Measurements from ENCODE around the gene SNX19.

SNX19 gene

DNA sequence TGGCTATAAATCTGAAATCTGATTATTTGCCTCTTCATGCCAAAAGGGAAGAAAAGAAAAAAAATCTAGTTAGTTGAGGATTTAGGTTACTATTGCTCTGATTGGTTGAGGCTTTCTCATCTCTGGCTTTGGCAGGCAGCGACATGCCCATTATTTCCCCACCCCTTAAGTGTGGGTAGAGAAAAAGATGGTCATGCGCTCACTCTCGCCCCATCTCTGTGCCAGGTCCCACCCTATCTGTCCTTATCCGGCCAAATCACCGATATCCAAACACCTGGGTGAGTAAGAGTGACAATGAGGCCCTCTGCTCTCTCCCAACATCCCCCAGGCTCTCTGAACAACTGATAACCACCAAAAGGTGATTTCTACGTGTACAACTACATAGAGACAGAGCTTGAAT lies 31.2 kb upstream of the SNX19 start:
- no peak overlapping the region for H3K4me2 ChIP-seq (ENCODE audit: low read length)
- H3K9ac ChIP-seq (ENCODE audit: low read length), result no peak overlapping the region
- no peaks in the 10 kb centered on the region for H3K9me3 ChIP-seq (ENCODE audit: low read length)
- H3K36me3 ChIP-seq (ENCODE audit: insufficient read depth, low read length), result no peaks in the 10 kb centered on the region
- H3K4me3 ChIP-seq (ENCODE audit: low read depth, low read length, poor library complexity, severe bottlenecking), result no peak overlapping the region
- no peak overlapping the region for H3K27ac ChIP-seq (ENCODE audit: low read depth, low read length, poor library complexity, severe bottlenecking)
- no peaks in the 10 kb centered on the region for H3K9me2 ChIP-seq (ENCODE audit: low read depth, low read length)
- no peak for TF ChIP-seq EZH2 (IDR thresholded peaks at IDR 0.05; ENCODE audit: borderline replicate concordance, low read length)
- no peak for TF ChIP-seq CTCF (IDR thresholded peaks at IDR 0.05; ENCODE audit: low read length)
- no peaks in the 10 kb centered on the region for H4K20me1 ChIP-seq (ENCODE audit: insufficient read depth, low read length)
- no peaks in the 10 kb centered on the region for H3F3A ChIP-seq (ENCODE audit: insufficient read depth, low read length)
- H3K4me1 ChIP-seq (ENCODE audit: insufficient read depth, low read length, severe bottlenecking), result no peaks in the 10 kb centered on the region
- H2AFZ ChIP-seq (ENCODE audit: low read length), result no peak overlapping the region
- H3K27me3 ChIP-seq (ENCODE audit: insufficient read depth, low read length), result no peaks in the 10 kb centered on the region
- H3K79me2 ChIP-seq (ENCODE audit: insufficient read depth, low read length), result no peaks in the 10 kb centered on the region

GRCh38 chr11:130947058-130947457 lies 30.8 kb upstream of the SNX19 start:
- H3K9me2 ChIP-seq (ENCODE audit: low read depth, low read length), result no peaks in the 10 kb centered on the region
- H3K4me3 ChIP-seq (ENCODE audit: low read depth, low read length, poor library complexity, severe bottlenecking), result no peak overlapping the region
- no peak overlapping the region for H3K4me2 ChIP-seq (ENCODE audit: low read length)
- no peak overlapping the region for H2AFZ ChIP-seq (ENCODE audit: low read length)
- H4K20me1 ChIP-seq (ENCODE audit: insufficient read depth, low read length), result no peaks in the 10 kb centered on the region
- no peak overlapping the region for H3K9ac ChIP-seq (ENCODE audit: low read length)
- no peaks in the 10 kb centered on the region for H3K9me3 ChIP-seq (ENCODE audit: low read length)
- H3K36me3 ChIP-seq (ENCODE audit: insufficient read depth, low read length), result no peaks in the 10 kb centered on the region
- no peaks in the 10 kb centered on the region for H3K27me3 ChIP-seq (ENCODE audit: insufficient read depth, low read length)
- no peaks in the 10 kb centered on the region for H3F3A ChIP-seq (ENCODE audit: insufficient read depth, low read length)
- no peak for TF ChIP-seq CTCF (IDR thresholded peaks at IDR 0.05; ENCODE audit: low read length)
- no peak for TF ChIP-seq EZH2 (IDR thresholded peaks at IDR 0.05; ENCODE audit: borderline replicate concordance, low read length)
- no peaks in the 10 kb centered on the region for H3K4me1 ChIP-seq (ENCODE audit: insufficient read depth, low read length, severe bottlenecking)
- no peak overlapping the region for H3K27ac ChIP-seq (ENCODE audit: low read depth, low read length, poor library complexity, severe bottlenecking)
- no peaks in the 10 kb centered on the region for H3K79me2 ChIP-seq (ENCODE audit: insufficient read depth, low read length)

DNA sequence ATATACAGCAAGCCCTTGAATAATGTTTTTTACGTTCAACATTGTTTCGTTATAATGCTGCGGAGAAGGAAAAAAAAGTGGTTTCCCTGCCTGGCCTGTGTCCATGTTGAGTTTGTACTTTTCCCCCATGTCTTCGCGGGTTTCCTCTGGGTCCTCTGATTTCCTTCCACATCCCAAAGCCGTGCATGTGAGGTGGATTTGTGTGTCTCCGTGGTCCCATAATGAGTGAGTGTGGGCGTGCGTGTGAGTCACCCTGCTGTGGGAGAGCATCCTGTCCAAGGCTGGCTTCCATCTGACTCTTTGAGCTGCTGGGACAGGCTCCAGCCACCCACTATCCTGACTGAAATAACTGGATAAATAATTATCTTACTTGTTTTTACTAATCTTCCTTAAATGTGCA lies 29.6 kb upstream of the SNX19 start:
- Histone ChIP-seq H3K9me3 (ENCODE audit: low read length) (no peaks in the 10 kb centered on the region), H3K4me1 (ENCODE audit: insufficient read depth, low read length, severe bottlenecking) (no peaks in the 10 kb centered on the region), H3K4me2 (ENCODE audit: low read length) (no peak overlapping the region), H3K9ac (ENCODE audit: low read length) (no peak overlapping the region), H4K20me1 (ENCODE audit: insufficient read depth, low read length) (no peaks in the 10 kb centered on the region), H3K27ac (ENCODE audit: low read depth, low read length, poor library complexity, severe bottlenecking) (no peak overlapping the region), H3F3A (ENCODE audit: insufficient read depth, low read length) (no peaks in the 10 kb centered on the region), H3K36me3 (ENCODE audit: insufficient read depth, low read length) (no peaks in the 10 kb centered on the region), H3K9me2 (ENCODE audit: low read depth, low read length) (no peaks in the 10 kb centered on the region), H3K27me3 (ENCODE audit: insufficient read depth, low read length) (no peaks in the 10 kb centered on the region), H3K79me2 (ENCODE audit: insufficient read depth, low read length) (no peaks in the 10 kb centered on the region), H2AFZ (ENCODE audit: low read length) (no peak overlapping the region), H3K4me3 (ENCODE audit: low read depth, low read length, poor library complexity, severe bottlenecking) (no peak overlapping the region)
- TF ChIP-seq CTCF (IDR thresholded peaks at IDR 0.05; ENCODE audit: low read length), result no peak
- no peak for TF ChIP-seq EZH2 (IDR thresholded peaks at IDR 0.05; ENCODE audit: borderline replicate concordance, low read length)

Data from OCI-LY1 (cell line).